Activated CD8-positive, alpha-beta memory T cell treated with anti-CD3 and anti-CD28 coated beads, Interleukin-2, amount 50 U/mL, for 4 hours (primary cell): ENCODE measurements around the gene MAPT.
A peak's percentile ranks its signal among the peaks of the same experiment; 100 is the strongest.
"Not testable (repeated sequence)": the region's sequence is repeated elsewhere in the genome, so short reads cannot be mapped to it uniquely, and the experiment has no call there.

Source experiments
- DNase-seq: peaks from one replicate; pipeline ENCODE4 v3.0.0-alpha.2; 2020

Gene MAPT

DNA sequence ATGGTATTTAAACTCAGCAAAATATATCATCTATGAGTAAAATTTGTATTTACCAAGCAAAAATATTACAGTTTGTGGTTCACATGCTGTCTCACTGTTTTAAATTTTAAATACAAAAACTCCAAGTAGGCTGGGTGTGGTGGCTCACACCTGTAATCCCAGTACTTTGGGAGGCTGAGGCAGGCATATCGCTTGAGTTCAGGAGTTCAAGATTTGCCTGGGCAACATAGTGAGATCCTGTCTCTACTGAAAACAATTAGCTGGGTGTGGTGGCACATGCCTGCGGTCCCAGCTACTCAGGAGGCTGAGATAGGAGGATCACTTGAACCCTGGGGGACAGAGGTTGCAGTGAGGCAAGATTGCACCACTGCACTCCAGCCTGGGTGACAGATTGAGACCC, 37.3 kb downstream of the MAPT start:
- no peak for DNase-seq

DNA sequence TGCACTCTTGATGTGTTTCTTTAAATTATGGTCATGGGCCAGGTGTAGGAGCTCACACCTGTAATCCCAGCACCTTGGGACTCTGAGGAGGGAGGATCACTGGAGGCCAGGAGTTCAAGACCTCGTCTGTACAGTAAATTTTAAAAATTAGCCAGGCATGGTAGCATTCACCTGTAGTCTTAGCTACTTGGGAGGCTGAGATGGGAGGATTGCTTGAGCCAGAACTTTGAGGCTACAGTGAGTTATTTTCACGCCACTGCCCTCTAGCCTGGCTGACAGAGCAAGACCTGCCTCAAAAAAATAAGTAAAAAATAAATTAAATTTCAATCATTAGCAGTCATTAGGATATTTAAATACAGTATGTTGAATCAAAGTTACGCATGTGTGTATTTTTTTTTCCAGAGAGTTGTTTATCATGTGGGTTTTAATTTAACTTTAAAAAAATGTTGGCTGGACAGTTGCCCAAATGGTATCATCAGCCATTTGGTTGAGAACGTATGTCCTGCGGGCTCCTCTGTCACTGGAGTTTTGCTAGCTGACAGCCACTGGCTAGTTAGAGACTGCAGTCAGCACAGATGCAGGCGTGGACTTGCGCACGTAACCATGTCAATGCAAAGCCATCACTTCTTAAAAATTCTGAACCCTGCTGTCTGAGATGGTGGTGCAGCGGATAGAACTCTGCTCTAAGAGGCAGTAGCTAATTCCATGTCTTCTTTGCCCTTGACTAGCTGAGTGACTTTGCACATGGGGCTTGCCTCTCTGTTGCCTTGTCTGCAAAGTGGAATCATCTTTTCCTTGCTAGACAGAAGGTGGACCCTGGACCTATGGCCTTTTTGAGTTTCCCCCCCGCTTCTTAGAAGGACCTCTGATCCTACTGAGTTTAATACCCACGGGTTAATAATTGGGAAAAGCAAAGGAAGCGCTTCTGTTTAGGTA, 40.0 kb downstream of the MAPT start:
- no peak for DNase-seq

DNA sequence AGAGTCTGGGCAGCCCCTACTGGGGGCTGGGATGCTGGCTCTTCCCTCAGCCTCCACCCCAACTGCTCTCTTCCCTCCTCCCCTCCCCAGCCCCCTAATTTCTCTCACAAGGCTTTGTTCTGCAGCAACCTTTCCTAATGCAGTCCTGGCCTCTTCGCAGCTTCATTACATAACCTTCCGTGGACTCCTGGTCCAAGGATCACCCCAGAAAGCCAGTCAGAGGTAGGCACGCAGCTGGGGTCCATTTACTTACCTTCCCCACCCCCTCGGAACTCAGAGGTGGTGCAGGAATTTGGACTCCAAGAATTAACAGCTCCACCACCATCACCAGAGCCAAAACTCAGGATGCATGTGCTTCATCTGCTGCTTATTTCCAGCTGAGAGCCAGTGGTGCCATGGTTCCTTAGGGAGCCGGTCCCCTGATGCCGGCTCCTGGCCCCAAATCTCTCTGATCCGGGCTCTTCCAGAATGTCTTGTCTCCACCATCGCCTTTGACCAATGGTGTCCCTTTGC, 40.9 kb downstream of the MAPT start:
- DNase-seq: no peak

DNA sequence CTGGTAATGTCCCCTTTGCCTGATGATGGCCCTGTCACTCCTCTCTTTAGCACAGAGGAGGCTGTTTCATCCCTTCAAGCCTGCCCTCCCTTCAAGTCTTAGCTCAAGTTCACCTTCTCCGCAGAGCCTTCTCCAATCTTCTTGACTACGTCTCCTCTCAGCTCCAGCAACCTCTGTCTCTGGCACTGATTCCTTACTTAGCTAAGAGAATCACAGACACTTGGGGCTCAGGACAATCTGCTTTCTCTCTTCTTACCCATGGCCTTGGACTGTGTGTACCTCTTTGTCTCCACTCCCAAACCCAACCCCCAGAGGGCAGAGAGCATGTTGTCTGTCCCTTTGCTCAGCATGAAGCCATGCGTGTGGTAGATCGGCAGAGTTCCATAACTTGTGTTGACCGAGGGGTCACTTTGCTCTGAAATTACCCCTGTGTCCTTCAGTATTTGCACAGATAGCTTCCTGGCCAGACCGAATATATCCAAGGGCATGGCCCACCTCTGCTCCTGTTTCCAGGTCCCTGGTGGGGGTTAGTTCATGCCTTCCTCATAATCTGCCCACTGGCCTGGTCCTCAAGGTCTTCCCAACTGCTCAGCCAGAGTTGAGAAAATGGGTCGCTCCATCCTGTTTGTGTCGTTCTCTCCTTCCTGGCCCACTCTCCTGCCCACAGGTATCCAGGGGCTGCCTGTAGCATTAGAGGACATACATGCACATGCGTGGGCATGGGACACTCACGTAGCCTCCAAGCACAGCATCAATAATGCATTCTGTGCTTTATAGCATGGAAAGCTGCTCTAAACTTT, 41.6 kb downstream of the MAPT start:
- no peak for DNase-seq

DNA sequence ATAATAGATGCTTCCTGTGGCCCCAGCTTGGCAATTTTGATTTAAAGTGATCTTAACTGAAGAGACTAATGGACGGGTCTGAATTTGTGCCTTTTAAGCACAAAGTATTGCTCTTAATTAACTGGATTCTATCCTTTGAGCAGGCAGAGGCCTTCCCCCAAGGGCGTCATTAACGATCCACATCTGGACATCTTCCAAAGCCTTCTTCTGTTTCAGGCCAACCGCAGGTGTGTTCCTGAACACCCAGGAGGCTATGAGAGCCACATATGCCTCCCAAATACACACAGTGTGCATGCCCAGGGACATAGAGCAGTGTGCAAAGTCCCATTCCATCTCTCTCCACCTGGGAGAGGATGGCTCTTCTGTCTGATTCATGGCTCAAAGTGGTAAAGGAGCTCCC, 42.3 kb downstream of the MAPT start:
- DNase-seq: no peak

DNA sequence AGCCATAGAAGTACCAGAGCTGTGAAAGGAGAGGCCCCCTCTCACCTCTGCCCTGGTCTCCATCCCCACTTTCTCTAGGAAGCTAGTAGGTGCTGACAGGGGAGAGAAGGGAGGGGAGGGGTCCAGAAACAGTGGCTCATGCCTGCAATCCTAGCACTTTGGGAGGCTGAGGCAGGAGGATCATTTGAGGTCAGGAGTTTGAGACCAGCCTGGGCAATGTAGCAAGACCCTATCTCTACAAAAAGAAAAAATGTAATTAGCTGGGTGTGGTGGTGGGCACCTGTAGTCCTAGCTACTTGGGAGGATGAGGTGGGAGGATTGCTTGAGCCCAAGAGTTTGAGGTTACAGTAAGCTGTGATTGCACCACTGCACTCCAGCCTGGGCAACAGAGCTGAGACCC, 42.8 kb downstream of the MAPT start:
- not testable (repeated sequence) for DNase-seq

DNA sequence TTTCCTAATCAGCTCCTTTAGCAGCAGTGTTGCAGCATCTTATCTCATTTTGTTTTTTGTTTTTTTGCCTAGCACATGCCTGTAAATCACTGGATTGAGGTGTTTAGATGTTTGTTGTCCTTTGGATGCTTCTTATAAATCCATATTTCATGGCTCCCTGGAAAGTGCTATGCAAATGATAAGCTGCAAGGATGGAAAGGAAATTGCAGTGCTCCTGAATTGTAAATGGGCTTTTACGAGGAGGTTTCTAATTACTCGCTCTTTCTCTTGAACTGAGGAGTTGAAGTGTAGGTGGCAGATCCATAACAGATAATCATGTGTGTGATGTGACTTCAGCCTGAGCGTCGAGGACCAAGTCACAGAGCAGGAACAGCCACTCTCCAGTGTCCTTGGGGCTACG, 45.0 kb downstream of the MAPT start:
- DNase-seq: no peak

DNA sequence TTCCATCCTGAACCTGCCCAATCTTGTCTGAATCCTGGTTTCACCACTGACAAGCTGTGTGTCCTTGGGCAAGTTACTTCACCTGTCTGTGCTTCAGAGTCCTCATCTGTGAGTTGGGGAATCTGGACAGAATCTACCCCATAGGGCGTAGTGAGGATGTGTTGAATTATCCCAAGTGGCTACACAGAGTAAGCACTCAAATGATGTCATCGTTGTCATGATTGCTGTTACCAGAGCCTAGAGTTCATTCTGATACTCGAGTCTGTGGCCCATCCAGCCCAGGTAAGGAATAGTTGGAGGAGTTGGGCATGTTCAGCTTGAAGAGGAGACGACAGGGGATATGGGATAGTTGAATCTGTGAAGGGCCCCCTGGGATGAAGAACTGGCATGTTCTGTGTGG, 45.9 kb downstream of the MAPT start:
- no peak for DNase-seq

DNA sequence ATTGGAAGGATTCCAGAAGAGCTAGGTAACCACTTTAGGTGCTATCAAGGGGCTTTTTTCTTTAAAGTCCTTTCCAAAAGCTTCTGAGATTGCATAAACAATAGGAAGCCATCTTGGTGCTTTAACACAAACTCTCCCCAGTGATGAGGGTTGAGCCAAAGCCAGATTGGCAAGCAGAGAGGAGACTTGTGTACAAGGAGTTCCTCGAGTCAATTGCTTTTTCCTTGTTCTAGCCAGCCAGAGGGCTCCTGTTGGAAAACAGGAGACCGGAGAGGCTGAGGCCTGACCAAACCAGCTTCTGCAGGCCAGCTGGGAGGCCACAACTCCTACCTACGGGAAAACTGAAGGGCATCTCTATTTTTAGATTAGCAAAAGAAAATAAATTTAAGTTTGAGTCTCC, 46.5 kb downstream of the MAPT start:
- no peak for DNase-seq

DNA sequence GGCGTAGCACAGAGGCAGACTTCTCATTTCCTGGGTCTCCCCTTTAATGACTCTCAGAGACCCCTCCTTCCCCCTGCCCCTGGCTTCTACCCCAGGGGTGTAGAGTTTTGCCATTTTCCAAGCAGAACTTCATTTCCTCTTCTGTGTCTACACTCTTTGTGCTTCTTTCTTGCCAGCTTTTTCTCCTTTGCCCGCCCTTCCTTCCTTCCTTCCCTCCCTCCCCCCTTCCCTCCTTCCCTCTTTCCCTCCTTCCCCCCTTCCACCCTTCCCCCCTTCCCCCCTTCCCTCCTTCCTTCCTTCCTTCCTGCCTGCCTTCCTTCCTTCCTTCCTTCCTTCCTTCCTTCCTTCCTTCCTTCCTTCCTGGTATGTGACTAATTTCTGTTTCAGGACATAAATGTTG, 47.0 kb downstream of the MAPT start:
- no peak for DNase-seq

DNA sequence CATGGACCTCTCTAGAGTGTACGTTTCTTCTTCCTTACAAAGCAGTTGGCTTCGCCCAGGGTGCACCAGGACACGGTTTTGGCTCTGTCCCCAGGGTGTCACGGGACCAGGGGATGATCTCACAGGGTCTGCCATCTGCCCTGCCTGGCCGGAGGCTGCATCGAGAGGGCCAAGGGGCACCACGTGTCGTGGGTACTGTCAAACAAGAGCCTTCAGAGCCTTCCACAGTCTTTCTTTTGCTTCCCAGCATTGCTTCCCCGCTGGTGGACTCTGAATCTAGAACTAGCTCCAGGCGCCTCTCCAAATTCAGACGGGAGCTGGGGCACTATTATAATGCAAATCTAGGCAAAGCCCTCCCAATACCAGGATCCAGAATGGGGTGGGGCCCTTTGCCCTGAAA, 47.9 kb downstream of the MAPT start:
- no peak for DNase-seq

DNA sequence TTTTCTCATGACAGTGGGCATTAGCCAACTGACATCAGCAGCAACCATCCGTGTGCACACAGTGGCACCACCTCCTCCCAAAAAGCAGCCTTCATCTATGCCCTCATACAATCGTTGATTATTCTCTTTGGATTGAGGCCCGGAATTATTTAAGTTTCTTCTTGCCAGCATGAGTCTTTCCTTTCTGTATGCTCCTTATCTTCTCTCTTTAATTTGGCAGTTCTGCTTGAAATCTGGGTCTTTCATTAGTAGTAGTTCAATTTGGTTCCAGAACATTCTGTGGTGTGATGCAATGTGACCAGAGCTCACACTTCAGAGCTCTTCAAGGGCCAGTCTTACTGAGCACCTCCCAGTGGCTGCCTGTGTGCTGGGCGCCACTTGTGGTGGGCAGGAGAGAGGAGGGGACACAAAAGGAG, 52.5 kb downstream of the MAPT start:
- no peak for DNase-seq

DNA sequence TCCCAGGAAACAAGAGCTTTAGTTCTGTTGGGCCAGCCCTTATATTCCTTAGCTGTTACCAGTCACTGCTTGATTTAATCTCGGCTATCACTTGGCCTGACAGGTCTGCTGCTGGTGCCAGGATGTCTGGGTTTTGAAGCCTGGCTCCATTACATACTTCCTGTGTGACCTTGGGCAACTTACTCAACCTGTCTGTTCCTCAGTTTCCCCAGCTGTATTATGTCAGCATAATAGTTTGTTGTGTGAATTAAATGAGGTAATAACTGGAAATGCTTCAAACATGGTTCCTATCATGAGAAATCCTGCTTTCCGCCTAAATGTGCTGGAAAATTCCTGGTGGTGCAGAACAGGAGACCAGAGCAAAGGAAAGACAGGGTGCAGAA, 54.1 kb downstream of the MAPT start:
- DNase-seq: no peak

DNA sequence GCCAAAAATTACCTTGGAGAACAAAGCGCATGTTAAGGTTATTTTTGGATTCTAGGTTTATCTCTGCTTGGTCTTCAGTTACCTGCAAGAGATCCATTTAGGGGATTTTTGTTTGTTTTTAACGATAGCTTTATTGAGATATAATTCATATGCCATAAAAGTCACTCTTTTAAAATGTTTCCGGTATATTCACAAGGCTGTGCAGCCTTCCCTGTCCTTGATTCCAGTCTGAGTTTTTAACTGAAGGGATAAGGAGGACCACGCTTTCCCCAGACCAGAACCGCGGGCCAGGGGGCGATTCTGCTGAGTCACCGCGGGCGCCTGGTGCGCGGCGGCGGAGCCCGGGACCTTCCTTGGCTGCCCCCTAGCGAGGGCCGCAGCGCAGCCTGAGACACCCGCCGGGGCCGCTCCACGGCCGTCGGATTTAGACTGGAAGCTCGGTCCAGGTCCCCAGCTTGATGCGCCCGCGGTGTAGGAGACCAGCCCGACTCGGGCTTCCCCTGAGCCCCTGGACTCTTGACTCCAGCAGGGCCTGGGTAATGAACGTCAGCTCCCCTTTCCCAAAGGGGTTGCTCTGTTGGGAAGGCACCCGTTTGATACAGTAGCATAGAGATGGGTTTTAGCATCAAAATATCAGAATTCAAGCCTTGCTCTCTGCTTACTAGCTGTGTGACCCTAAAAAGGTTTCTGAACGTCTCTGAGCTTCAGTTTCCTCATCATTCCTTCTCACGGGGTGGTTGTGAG, 54.7 kb downstream of the MAPT start:
- DNase-seq: peak; percentile 62

DNA sequence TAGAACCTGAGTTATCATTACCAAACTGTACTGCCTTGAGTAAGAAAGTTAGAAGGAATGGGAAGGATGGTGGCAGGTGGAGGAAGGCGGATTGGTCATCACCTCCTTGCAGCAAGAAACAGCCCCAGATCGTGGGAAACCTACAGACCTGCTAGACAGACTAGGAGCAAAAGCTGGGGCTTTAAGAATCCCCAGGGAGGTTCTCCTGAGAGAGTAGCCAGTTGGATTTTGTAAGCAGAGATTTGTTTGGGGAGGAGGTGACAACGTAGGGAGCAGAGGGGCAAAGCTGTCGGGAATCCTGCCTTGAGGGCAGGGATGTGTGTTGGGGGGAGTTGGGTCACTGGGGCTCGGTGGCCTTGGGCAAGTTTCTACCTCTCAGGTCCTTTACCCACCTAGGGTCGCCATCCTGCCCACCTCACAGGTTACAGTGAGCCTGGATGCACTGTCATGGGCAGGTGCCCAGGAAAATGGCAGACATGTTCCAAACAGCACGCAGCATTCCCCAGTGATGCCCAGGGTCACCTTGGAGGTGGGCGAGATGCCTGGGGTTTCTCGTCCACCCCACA, 55.5 kb downstream of the MAPT start:
- DNase-seq: no peak

DNA sequence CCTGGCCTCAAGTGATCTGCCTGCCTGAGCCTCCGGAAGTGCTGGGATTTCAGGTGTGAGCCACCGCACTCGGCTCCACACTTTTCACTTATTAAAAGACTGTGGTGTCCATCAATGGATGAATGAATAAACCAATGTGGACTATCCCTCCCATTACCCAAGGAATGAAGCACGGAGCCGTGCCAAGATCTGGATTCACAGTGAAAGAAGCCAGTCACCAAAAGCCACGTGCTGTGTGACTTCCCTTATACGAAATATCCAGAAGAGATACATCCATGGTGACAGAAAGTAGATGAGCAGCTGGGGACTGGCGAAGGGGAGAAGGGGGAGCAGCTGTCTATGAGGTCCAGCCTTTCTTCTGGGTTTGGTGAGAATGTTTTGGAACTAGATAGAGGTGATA, 56.5 kb downstream of the MAPT start:
- DNase-seq: no peak

DNA sequence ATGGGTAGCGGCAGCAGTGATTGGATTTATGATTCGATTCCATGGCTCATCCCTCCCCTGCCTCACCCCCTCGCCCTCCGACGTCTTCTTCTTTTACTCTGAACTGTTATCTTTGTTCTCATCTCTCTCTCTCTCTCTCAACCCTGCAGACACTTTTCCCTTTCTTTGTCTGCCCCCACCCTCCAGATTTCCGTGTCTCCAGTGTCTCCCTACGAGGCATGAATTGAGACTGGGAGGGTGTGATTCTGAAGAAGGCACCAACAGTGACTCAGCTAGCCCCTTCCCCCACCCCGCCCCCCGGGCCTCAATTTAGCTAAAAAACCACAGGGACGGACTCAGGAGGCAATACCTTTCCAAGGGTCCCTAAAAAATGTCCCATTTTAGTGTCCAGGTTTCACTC, 57.0 kb downstream of the MAPT start:
- no peak for DNase-seq

DNA sequence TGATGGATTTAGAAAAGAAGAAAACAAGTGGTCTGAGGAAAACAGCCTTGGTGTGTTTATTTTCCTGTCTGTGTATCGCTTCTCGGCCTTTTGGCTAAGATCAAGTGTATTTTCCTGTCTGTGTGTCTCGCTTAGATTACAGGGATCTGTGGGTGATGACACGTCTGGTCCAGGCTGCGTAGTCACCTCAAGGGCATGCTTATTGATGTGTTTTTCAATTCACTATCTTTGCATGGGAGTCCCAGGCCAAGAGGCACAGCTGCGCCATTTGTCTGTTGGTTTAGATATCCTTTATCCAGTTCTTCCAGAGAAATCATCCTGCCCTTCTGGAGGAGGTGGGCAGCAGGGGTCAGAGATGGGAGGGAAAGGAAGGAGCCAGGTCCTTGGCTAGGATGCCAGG, 57.6 kb downstream of the MAPT start:
- DNase-seq: no peak

DNA sequence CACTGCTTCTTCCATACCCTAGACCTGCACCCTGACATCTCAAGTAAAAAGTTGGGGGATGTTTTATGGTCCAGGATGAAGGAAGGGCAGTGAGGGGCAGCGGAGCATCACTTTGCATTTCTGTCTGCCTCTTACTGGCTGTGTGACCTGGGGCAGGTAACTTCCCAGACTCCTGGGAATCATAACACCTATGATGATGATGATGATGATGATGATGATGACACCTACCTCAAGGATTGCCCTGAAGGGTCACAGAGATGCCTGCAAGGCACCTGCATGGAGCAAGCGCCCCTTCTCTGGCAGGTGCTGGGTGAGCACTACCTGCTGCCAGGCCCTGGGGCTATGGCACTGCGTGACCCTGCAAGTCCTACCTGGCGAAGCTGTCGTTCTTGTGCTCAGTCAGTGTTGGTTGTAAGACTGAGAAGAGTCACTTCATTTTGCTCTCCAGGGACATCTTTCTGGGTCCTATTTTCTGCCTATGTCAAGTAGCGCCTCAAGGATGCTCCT, 58.5 kb downstream of the MAPT start:
- DNase-seq: no peak

DNA sequence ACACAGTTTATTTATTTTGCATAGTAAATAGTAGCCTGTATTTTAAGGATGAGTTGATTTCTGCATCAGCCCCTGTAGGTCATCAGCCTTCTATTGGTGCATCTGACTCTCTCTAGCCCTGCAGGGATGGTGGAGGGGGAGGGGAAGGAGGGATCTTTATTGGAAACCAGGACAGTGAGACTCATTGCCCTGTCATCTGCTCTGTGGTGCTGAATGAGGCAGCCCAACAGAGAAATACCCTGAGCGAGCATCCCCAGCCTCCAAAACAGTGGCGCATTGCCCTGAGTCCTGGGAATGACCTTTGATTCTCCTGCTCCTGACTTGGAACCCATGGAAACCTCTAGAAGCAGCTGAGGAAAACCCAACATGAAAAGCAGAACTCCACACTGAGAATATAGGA, 59.2 kb downstream of the MAPT start:
- no peak for DNase-seq

DNA sequence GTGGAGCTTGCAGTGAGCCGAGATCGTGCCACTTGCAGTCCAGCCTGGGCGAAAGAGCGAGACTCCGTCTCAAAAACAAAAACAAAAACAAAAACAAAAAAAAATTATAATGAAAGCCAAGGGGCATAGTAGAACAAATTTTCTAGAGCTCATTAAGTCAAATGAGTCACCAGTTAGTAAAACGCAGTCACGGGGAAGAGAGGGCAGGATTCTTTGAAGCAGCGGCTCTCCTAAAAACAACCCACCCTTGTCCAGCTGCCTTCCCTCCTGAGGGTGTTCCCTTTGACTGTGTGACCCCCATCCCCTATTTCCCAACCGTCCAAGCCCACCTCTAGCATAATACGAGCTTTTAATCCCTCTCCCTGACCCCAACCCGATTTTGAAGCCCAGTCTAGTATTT, 60.6 kb downstream of the MAPT start:
- DNase-seq: no peak

DNA sequence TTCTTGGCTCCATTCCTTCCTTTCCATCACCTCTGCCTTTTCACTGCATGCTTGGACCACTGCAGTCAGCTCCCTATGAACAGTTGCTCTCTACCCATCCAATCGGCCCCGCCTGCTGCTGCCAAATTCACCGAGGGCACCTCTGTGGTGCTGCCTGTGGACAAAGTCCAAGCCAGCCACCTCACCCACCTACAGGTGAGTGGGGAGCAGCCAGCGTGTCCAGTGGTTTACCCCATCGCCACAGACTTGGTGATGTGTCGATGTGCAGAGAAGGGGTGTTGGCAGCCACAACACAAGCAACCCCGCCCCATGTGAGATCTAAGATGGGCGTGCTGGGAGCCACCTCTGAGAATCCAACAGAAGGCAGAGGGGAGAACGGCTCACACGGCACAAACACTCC, 61.0 kb downstream of the MAPT start:
- DNase-seq: no peak

DNA sequence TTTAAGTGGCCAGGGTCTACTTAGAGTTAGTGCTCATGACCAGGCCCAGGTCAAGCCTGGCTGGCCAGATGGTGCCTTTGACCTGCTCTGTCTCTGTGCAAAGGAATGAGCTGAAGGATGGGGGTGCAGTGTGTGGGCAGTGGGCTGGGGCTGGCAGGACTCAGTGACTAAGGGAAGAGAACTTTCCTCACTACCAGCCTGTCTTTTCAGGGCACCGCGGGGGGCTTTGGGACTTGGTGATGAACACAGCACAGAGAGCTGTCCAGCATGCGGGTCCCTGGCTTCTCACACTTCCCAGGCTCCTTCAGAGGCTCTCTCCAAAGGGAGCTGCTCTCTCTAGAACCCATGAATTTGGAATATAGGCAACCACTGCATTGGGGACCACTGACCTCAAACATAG, 61.7 kb downstream of the MAPT start:
- DNase-seq: no peak
